Loucy (cell line): ENCODE data around the gene THSD1.

Experiments
- EZH2phosphoT487 ChIP-seq: fragments of 200-600 bp; IDR thresholded peaks from 2 replicates; pipeline ENCODE4 v1.6.1; 2018; ENCODE audit warnings: antibody characterized with exemption, mild to moderate bottlenecking, moderate library complexity, borderline replicate concordance
- TF ChIP-seq, protein P1 (sequence below): fragments of 200-600 bp; sonication (generic); conservative IDR thresholded peaks from 2 replicates; pipeline ENCODE4 v1.5.1; 2014; ENCODE audit warnings: mild to moderate bottlenecking, antibody characterized with exemption, low read length

GRCh38 chr13:52406629-52407028, 657 bp upstream of the THSD1 start:
- TF ChIP-seq EZH2phosphoT487, result no peak
- TF ChIP-seq, protein P1, sequence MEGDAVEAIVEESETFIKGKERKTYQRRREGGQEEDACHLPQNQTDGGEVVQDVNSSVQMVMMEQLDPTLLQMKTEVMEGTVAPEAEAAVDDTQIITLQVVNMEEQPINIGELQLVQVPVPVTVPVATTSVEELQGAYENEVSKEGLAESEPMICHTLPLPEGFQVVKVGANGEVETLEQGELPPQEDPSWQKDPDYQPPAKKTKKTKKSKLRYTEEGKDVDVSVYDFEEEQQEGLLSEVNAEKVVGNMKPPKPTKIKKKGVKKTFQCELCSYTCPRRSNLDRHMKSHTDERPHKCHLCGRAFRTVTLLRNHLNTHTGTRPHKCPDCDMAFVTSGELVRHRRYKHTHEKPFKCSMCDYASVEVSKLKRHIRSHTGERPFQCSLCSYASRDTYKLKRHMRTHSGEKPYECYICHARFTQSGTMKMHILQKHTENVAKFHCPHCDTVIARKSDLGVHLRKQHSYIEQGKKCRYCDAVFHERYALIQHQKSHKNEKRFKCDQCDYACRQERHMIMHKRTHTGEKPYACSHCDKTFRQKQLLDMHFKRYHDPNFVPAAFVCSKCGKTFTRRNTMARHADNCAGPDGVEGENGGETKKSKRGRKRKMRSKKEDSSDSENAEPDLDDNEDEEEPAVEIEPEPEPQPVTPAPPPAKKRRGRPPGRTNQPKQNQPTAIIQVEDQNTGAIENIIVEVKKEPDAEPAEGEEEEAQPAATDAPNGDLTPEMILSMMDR, result no peak
